GM12872 (cell line): ENCODE results near the gene DNTTIP2.

Experiments
- TF ChIP-seq, protein P1 (sequence below): IDR thresholded peaks from 3 replicates; pipeline ENCODE4 v1.5.1; 2011; ENCODE audit warnings: low read depth, mild to moderate bottlenecking, low read length, moderate library complexity; ENCODE audit not compliant: insufficient read depth

DNTTIP2 gene

GRCh38 chr1:93848350-93848883 is 30.6 kb downstream of the DNTTIP2 start:
- TF ChIP-seq, protein P1, sequence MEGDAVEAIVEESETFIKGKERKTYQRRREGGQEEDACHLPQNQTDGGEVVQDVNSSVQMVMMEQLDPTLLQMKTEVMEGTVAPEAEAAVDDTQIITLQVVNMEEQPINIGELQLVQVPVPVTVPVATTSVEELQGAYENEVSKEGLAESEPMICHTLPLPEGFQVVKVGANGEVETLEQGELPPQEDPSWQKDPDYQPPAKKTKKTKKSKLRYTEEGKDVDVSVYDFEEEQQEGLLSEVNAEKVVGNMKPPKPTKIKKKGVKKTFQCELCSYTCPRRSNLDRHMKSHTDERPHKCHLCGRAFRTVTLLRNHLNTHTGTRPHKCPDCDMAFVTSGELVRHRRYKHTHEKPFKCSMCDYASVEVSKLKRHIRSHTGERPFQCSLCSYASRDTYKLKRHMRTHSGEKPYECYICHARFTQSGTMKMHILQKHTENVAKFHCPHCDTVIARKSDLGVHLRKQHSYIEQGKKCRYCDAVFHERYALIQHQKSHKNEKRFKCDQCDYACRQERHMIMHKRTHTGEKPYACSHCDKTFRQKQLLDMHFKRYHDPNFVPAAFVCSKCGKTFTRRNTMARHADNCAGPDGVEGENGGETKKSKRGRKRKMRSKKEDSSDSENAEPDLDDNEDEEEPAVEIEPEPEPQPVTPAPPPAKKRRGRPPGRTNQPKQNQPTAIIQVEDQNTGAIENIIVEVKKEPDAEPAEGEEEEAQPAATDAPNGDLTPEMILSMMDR, result no peak

DNA sequence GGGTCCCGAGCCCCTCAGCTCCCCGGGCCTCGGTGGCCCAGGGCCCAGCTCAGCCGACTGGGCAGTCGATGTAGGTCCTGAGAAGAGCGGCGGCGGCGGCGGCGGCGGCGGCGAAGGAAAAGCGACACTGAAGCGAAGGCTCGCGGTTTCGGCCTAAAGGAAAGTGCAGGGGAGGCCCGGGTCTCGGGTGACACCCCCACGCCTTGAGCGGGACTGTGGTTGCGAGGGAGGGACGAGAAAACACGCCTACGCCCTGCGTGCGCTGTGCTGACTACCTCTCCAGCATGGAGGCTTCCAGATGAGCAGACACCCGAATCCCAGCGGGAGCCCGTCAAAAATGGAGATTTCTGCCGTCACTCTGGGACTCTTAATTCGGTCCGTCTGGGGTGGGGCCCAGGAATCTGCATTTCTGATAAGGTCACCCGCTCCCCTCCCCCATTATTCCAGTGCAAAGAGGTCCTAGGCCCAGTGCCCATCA is 31.2 kb downstream of the DNTTIP2 start:
- TF ChIP-seq, protein P1, result no peak

DNA sequence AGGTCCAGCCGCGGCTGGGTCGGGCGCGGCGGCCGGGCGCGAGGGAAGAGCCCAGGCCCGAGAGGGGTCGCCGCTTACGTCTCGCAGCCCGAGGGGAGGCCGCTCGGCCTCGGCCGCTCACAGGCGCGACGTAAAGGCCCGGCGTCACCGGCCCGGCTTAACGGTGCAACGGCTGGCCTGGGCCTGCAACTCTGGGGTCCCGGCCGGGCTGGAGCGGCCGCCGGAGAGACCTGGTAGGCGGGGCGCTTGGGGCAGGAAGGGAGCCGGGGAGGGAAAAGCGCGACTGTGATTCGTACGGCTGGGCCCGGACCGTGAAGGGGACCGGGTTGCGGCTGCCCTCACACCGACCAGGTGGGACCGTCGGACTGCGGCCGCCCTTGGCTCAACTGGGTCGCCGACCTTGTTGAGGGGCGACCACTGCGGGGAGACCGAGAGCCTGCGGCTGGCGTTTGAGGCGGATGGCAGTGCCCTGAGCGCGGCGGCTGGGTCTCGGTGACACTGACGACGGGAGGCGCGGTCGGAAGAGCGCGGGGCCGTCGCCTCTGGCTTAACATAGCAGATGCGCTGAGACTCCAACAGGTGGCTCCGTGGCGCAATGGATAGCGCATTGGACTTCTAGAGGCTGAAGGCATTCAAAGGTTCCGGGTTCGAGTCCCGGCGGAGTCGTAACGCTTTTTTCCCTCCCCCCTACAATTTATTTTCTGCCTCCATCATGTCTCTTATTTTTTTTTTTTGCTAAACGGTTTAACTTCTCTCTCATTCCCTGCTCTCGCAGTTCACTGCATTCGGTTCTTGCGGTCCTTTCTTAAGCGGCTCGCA is 31.8 kb downstream of the DNTTIP2 start:
- TF ChIP-seq, protein P1, result peak; percentile 12; the same call in 1 of the 3 replicates

- TF ChIP-seq, protein P1, result peak; percentile 44; the same call in 1 of the 3 replicates
Observed at GRCh38 chr1:93846206-93846991, 32.6 kb downstream of the DNTTIP2 start.

DNA sequence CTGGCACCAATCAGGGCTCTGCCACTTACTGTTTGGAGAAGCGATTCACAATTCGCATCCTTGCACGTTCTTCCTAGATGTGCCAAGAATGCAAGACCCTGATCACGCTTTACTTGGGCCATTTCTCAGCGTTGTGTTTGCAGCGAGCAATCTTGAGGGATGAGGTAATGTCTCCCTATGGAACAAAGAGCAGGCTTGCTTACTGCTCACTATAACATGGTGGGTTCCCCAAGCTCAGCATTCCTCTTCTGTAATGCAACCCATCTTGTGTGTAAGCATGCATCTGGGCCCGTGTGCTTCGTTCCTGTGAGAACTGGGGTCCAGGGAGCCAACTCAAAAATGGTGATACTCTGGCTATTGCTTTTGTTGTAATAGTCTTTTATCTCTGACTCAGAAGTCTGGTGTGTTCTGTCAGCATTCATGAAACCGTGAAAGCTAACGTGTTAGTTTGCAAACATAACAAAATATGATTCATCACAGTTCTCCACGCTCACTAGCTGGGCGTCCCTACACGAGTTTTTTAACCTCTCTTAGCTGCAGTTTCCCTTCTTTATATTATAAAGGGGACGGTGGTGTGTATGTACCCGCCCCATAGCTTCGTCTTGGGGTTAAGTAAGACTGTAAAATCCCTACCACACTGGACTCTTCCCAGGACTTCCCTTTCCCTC is 33.3 kb downstream of the DNTTIP2 start:
- TF ChIP-seq, protein P1, result no peak

DNA sequence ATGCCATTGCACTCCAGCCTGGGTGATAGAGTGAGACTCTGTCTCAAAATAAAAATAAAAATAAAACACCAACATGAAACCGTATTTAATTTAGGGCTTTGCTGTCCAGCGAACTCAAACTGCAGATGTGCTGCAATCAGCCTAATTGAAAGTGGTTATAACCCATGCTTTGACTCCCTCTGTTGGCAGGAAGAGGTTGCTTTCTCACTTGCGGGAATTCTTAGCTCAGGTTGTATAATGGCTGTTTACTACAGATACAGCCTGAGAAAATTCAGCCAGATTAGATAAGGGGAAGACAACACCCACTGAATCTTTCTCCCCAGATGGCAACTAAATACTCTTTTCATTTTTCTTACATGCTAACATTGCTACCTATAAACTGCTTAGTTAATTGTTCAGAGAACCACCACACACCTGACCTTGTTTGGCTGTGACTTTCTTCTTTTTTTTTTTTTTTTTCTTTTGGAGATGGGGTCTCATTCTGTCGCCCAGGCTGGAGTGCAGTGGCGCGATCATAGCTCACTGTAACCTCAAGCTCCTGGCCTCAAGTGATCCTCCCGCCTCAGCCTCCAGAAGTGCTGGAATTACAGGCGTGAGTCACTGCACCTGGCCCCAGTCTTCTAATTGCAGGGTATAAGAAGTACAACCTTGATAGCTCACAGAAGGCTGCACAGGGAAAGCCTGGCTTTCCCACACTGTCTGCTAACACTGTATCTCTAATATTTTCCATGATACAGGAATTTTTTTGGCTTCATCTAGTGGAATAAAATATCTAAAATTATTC is 34.6 kb downstream of the DNTTIP2 start:
- TF ChIP-seq, protein P1, result peak; percentile 75
